GM11168 (cell line): ENCODE data around the gene EFNA3.

Source experiments
- in situ Hi-C: fragments of 300-500 bp; cut with MboI; formaldehyde crosslinking; loops from one replicate; pipeline ENCODE4 v1.12.0; 2022; ENCODE audit warnings: low sequenced_read_pairs; ENCODE audit not compliant: unreplicated experiment

Gene EFNA3

GRCh38 chr1:155064111-155064831, 14.4 kb upstream of the EFNA3 start:
- in situ Hi-C loops, result no loop called here

- in situ Hi-C loops, result no loop called here
Measured at GRCh38 chr1:155064832-155065429, 13.7 kb upstream of the EFNA3 start.

DNA sequence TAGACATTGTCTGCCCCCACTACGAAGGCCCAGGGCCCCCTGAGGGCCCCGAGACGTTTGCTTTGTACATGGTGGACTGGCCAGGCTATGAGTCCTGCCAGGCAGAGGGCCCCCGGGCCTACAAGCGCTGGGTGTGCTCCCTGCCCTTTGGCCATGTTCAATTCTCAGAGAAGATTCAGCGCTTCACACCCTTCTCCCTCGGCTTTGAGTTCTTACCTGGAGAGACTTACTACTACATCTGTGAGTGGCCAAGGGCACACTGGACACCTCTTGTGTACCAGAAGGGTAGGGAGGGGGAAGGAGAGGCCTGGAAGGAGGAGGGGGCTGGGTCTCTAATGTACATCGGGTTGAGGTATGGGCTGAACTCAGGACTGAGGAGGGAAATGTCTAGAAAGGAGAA, 11.9 kb upstream of the EFNA3 start:
- in situ Hi-C loops, result no loop called here

DNA sequence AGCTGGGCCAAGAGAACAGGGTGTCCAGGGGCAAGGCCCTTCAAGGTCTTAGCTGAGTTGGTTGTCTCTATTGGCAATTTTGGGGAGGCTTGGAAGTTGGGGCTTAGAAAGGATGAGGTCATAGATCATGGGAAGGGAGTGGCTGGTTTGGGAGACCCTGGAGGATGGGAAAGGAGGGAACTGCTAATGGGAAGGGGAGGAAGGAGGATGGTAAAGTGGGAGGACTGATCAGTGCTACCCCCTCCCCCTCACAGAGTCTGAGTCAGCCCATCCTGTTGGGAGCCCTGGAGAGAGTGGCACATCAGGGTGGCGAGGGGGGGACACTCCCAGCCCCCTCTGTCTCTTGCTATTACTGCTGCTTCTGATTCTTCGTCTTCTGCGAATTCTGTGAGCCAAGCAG, 10.0 kb upstream of the EFNA3 start:
- in situ Hi-C loops, result no loop called here

DNA sequence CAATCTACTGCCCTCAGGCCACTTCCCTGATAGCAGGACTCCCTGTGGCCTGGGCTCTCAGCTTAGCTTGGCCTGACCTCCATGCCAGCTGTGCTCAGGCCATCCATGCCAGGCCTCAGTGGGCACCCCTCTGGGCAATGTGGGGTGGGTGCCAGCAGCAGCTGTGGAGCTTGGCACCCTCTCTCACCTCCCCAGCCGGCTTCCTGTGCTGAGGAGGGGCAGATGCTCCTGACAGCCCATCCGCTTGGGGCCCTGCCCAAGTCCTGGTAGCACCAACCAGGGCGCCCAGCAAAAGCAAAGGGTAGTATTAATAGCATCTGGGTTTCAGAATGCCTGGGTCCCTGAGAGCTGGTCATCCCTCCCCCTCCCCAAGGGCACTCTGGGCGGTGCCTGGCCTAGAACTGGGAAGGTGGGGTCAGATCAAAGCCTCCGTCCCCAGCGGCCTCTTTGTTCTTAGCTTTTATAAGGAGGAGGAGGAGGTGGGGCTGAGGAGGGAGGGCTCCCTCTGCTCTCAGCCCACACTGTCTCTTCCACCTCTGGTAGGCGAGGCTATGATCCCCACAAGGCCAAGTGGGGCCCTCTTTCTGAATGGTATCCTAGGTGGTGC, 9.0 kb upstream of the EFNA3 start:
- in situ Hi-C loops, result no loop called here

DNA sequence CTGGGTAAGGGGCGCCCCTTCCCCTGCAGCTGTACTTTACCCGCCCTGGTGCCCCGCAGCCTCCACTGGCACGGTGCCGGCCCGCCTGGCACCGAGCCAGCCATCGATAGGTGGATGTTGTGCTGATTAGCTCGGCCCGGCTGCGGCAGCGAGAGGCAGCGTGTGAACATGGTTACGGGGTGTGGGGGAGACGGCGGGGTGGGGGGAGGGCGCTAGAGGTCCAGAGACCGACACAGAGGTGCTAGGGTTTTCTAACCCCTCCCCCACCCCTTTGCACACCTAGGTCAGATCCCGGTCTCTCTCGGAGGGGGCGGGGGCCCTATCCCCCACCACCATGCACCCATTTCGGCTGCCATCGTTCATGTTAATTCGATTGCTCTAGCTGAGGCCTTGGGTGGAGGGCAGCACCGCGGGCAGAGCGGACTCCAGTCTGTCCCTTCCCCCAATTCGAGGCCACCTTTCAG, 8.4 kb upstream of the EFNA3 start:
- in situ Hi-C loops, result no loop called here

DNA sequence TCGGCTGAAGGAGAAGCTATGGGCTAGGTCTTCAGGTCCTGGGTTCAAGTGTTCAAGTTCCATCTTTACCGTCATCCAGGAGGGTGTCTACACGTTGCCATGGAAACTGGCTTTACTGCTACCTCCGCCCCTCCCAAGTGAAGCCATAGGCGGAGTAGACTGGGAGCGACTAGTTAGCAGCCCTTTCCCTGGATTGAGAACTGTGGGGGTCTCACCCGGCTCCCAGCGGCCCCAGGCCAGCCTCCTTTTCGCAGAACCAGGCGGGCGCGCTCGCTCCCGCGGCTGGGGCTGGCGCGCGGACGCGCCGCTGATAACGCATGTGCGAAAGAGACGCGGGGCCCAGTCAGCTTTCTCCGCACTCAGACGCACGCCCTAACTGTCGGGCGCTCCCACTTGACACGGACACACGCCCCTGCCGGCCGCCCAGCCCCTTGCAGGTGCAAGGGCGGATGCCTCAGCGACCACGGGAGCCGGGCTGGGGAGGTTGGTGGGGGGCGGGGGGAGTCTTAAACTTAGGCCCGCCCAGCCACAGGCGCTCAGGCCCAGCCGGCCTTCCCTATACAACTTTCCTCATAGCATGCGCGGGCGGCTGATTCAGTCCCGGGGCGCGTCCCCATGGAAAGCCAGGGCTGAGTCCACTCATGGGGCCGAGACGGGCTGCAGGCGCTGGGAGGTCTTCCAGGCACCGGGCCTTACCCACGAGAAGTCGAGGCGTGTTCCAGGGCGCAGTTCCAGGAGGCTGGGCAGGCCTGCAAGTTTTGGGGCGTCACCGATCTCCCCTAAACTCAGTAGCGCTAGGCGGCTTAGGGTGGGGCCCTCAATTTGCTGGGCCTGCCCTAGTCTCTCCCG, 7.7 kb upstream of the EFNA3 start:
- in situ Hi-C loops, result no loop called here

DNA sequence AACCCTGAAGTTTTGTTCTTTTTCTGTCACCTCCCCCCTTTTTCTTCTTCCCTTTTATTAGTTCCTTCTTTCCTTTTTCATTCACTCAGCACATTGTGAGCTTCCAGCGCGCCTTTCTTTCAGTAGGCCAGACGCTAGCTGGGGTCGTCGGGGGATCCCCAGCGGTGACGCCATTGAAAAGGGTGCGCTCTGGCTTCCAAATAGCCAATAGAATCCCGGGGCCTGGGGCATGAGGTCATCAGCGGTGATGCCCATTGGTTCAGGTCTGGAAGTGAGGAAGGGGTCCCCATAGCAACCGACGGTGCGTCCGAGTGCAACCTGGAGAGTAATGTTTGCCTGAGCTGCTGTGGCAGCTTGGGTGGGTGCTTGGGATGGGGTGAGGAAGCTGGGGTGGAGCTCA, 6.9 kb upstream of the EFNA3 start:
- in situ Hi-C loops, result no loop called here

GRCh38 chr1:155072531-155073289, 5.9 kb upstream of the EFNA3 start:
- in situ Hi-C loops, result no loop called here

DNA sequence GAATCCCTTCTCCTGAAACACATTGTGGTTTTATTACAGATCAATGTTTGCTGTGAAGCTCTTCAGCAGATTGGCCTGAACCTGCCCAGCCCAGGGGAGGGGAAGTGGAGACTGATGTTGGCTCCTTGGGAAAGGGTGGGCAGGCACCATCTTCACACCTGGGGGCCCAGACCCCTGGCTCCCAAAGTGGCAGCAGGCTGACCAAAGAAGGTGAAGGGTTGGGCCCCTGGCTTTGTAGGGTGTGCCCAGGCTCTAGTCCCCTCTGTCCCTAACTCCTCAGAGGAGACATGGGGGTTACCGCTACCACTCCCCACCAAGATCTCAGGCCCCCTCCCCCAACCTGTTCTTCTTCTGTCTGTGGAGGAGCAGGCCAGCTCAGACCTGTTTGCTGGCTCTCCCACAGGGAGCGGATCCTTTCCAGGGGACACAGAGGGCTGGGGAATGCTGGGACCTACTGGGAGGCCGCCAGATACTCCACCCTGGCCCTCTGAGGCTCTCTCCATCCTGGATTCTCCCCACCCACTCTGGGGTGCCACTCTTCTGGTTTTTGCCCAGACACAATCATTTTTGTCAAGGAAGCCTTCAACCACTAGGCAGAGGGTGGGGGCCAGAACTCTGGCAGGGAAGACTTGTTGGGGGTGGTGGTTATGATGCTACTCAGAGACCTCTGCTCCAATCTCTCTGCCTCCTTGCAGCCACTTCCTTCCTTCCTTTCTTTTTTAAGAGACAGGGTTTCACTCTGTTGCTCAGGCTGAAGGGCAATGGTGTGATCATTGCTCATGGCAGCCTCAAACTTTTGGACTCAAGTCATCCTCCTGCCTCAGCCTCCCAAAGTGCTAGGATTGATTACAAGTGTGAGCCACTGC, 5.0 kb upstream of the EFNA3 start:
- in situ Hi-C loops, result no loop called here

GRCh38 chr1:155075535-155075934, 3.1 kb upstream of the EFNA3 start:
- in situ Hi-C loops, result no loop called here

- in situ Hi-C loops, result no loop called here
Measured at GRCh38 chr1:155076371-155076770, 2.3 kb upstream of the EFNA3 start.

GRCh38 chr1:155077346-155077745, 1.3 kb upstream of the EFNA3 start:
- in situ Hi-C loops, result no loop called here

DNA sequence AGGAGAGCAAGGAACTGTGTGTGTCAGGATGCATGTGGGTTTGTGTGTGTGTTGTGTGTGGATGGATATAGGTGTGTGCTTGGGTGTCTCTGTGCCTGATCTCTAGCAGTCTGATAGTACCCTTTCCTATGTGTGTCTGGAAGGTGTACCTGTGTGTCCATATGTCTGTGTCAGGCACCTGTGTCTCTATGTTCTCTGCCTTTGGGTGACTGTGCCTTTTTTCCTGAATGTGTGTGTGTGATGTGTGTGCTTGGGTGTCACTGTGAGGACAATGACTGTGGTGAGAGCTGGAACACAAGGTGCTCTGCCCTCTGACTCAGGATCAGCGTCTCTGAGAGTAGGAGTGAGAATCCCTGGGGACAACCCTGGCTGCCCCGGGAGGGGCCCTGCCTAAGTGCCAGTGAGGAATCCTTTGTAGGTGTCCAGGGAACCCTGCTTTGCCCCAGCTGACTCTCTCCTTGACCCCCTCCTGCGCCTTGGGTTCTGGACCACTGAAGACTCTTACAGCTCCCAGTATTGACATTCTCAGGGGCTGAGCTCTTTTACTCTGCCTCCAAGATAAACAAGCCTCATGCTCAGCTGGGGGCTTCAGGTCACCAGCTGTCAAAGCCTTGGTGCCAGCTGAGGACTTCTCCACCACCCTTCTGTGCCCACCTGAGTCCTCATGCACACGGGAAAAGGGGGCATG, 735 bp upstream of the EFNA3 start:
- in situ Hi-C loops, result no loop called here

- in situ Hi-C loops, result no loop called here
Measured at GRCh38 chr1:155079210-155079486, 511 bp downstream of the EFNA3 start.

GRCh38 chr1:155079487-155080311, 1.1 kb downstream of the EFNA3 start:
- in situ Hi-C loops, result no loop called here

DNA sequence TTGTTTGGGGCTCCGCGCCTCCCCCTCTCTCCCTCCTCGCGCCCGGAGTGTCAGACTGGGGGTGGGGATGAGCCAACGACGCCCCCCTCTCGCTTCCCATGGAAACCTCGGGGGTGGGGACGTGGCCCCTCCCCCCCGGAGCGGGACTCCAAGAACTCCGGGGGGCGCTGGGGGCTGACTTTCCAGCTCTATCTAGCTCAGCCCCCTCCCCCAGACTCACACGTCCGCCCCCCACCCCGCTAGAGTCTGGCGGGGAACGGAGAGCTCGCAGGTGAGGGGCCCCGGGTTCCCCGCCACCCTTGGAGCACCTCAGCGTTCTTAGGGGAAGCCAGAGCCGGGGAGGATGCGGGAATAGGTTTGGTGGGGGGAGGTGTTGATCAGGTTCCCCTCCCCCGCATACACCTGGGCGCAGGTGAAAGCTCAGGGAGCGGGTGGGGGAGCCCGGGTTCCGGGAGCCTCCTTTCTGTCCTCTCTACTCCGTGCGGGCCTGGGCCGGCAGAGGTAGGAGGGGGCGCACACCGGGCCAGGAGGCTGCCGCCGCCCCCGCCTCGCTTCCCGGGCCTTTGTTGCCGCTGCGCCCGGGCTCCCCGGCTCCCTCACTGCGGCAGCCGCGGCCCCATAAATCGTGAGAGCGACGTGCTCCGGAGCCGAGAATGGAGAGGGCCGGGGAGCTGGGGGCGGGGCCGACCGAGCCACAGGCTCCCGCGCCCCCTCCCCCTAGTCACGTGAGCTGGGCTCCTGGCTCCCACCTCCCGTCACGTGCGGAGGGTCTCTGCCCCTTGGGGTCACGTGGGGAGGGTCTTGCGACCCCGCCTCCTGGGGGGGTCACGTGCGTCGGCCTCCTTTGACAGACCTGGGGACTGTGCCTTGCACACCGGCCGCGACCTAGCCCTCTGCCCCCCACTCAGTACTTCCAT, 1.9 kb downstream of the EFNA3 start:
- in situ Hi-C loops, result no loop called here
